ENCODE measurements around the gene VASN.

The VASN gene

GRCh38 chr16:4401094-4401501 lies 29.4 kb downstream of the VASN start:
- in situ Hi-C loops (cut with MboI; ENCODE audit: low sequenced_read_pairs): no loop called here

GRCh38 chr16:4401510-4401909 lies 29.9 kb downstream of the VASN start:
- in situ Hi-C loops (cut with MboI; ENCODE audit: low sequenced_read_pairs): no loop called here

GRCh38 chr16:4402439-4403132 lies 30.9 kb downstream of the VASN start:
- in situ Hi-C loops (cut with MboI; ENCODE audit: low sequenced_read_pairs): no loop called here

GRCh38 chr16:4403133-4403949 lies 31.7 kb downstream of the VASN start:
- in situ Hi-C loops (cut with MboI; ENCODE audit: low sequenced_read_pairs): no loop called here

- in situ Hi-C loops (cut with MboI; ENCODE audit: low sequenced_read_pairs): no loop called here
These were observed 32.8 kb downstream of the VASN start for GRCh38 chr16:4404247-4404966.

GRCh38 chr16:4404967-4405696 lies 33.5 kb downstream of the VASN start:
- in situ Hi-C loops (cut with MboI; ENCODE audit: low sequenced_read_pairs): no loop called here

- in situ Hi-C loops (cut with MboI; ENCODE audit: low sequenced_read_pairs): no loop called here
These were observed 36.1 kb downstream of the VASN start for GRCh38 chr16:4407543-4408322.

- in situ Hi-C loops (cut with MboI; ENCODE audit: low sequenced_read_pairs): no loop called here
These were observed 36.7 kb downstream of the VASN start for GRCh38 chr16:4408323-4408690.

GRCh38 chr16:4409081-4409932 lies 37.7 kb downstream of the VASN start:
- in situ Hi-C loops (cut with MboI; ENCODE audit: low sequenced_read_pairs): no loop called here

GRCh38 chr16:4410335-4411075 lies 38.9 kb downstream of the VASN start:
- in situ Hi-C loops (cut with MboI; ENCODE audit: low sequenced_read_pairs): no loop called here

GRCh38 chr16:4411684-4412083 lies 40.0 kb downstream of the VASN start:
- in situ Hi-C loops (cut with MboI; ENCODE audit: low sequenced_read_pairs): no loop called here

- in situ Hi-C loops (cut with MboI; ENCODE audit: low sequenced_read_pairs): no loop called here
These were observed 40.5 kb downstream of the VASN start for GRCh38 chr16:4412159-4412558.

- in situ Hi-C loops (cut with MboI; ENCODE audit: low sequenced_read_pairs): no loop called here
These were observed 41.2 kb downstream of the VASN start for GRCh38 chr16:4412854-4413253.

- in situ Hi-C loops (cut with MboI; ENCODE audit: low sequenced_read_pairs): no loop called here
These were observed 42.7 kb downstream of the VASN start for GRCh38 chr16:4414187-4414917.

GRCh38 chr16:4415538-4416199 lies 44.0 kb downstream of the VASN start:
- in situ Hi-C loops (cut with MboI; ENCODE audit: low sequenced_read_pairs): no loop called here

GRCh38 chr16:4416200-4417032 lies 44.8 kb downstream of the VASN start, which contains the start of gene CORO7:
Gene CORO7 (minus strand): TSS chr16:4416596. CDS start chr16:4416518, 78 bp downstream.
- in situ Hi-C loops (cut with MboI; ENCODE audit: low sequenced_read_pairs): no loop called here
